GM18499 (cell line): ENCODE data around the gene RAD51AP1.

ENCODE experiments used
- ATAC-seq: cut with Tn5 transposase; IDR thresholded peaks from one replicate; pipeline ENCODE4 v1.9.1; 2021; ENCODE audit warnings: moderate number of reproducible peaks; ENCODE audit not compliant: insufficient read depth, unreplicated experiment

RAD51AP1 gene

DNA sequence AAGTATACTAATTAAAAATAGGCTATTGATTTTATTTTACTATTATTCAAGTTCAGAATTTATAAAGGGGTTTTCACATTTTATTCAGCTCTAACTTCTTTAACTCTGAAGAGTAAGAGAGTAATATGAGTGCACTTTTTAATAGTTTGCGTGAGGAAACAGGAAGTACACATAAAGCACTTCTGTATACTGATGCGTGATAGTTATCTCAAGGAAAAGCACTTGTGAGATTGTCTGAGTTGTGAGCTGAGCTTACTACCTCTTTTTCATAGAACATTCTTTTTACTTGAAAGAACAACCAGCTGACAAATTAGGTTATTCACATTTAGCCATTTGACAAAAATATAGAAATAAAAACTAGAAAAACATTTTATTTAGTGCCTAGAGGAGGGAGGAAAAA is 1.9 kb downstream of the RAD51AP1 start:
- no peak for ATAC-seq

DNA sequence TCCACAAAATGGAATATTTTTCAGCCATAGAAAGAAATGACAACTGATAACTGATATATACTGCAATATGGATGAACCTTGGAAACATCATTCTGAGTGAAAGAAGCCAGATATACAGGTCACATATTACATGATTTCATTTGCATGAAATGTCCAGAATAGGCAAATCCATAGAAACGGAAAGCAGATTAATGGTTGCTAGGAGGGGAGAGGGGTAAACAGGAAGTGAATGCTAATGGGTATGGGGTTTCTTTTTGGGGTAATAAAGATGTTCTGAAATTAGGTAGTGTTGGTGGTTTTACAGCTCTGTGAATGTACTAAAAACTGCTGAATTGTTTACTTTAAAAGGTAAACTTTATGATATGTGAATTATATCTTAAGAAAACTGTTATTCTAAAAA is 6.5 kb downstream of the RAD51AP1 start:
- ATAC-seq: no peak

DNA sequence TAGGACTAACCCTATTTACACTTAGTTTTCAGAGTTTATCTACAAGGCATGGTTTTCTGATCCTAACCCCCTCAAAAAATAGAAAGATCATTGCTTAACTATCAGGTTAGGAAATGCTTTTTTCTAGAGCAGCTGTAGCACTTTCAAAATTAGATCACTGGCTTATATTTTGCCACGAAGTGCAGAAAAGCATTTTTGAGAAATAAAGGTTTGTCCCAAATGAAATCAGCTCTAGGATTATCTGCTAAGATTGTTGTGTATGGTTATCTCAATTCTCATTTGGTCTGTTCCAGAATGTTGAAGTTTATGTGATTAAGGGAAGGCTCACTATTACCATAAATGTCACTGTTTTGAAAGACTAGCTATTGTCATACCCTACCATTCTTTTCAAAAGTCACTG is 13.5 kb downstream of the RAD51AP1 start:
- no peak for ATAC-seq

DNA sequence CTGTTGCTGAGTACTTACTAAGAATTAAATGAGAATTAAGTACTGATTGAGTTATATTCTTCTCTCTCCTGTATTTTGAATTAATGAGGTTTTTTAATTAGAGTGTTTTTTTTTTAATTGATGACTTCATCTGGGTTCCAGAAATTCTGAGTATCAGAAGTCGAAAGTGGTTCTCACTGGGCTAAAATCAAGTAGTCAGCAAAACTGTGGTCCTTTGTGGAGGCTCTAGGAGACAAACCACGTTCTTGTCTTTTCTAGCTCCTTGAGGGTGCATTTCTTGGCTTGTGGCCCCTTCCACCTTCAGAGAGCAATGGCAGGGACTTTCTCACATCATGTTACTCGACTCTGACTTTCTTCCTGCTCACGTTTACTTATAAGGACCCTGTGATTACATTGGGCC is 15.3 kb downstream of the RAD51AP1 start:
- ATAC-seq: no peak

DNA sequence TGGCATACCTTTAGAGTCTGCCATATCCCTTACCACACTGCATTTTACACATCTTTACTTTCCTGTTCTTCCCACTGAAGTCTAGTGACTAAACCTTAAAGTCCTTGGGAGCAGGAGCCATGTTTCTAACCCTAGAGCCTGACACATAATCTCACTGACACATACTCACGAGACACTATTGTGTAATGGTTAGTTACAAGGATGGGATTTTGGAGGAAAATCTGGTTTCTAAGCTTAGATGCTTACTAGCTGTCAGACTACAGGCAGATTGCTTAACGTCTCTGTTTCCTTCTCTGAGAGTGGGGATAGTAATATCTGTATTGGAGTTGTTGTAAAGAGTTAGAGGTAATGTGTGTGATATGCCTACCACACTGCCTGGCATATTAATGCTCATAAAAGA is 17.1 kb downstream of the RAD51AP1 start:
- no peak for ATAC-seq

DNA sequence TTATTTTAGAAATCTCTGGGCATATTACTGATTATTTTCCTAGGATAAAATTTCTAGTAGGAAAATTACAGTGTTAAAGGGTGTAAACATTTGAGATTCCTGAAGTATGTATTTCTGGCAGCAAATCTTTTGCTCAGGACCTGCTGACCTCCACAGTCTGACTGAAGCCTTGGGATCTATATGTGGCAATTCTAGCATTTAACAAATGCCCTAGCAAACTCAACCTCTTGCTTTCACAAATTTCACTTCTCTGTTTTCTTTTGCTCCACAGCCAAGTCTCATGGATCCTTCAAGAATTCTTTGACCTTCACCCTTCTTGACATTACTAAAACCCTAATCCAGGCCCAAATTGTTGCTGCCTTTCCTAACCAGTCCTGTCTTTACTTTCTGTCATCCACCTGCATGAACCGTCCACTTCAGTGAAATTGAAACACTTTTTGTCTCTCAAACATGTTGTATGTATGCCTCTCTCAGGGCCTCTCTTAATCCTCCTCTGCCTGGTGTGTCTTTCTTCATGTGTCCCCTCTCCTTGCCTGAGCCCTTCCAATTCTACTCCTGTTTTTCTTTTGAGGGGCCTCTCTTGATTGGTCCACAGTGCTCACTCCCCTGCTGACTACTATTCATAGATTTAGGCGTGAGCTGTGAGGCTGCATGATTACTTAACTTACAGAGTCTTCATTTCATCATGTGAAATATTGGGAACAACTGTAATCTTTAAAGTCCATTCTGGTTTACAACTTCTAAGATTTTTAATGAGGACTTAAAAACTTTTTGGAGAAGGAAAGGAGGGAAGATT is 18.2 kb downstream of the RAD51AP1 start:
- ATAC-seq: no peak

DNA sequence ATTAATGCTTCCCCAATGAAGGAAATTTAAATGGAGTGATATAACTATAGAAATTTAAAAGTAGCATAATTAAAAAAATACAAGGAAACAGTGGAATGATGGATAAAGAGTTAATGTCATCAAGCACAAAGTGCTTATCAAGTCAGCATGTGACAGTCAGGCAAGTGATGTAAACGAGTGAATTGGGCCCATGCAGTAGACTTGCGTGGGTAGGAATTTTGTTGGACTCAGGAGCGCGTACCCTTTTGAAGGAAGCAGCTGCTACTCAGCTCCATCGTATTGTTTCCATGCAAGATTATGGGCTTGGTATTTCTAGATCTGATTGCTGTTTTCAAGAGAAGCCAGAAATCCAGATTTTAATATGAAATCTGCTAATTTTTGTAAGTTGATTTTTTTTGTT is 18.9 kb downstream of the RAD51AP1 start:
- no peak for ATAC-seq

DNA sequence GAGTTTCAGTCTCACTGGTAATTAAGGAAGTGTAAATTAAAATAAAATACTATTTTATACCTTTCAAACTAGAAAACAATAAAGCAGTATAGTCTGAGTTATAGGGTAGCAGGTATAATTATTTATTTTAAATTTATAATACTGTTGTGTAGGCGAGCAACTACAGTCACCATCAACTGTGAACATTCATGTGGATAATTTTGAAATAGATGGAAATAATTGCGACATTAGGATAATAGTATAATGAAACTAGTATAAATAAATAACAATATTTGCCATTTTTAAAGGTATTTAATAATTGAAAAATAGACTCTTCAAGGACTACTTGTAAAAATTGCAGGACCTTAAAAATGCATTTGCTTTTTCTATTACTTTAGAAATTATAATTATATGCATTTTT is 19.5 kb downstream of the RAD51AP1 start:
- ATAC-seq: no peak

DNA sequence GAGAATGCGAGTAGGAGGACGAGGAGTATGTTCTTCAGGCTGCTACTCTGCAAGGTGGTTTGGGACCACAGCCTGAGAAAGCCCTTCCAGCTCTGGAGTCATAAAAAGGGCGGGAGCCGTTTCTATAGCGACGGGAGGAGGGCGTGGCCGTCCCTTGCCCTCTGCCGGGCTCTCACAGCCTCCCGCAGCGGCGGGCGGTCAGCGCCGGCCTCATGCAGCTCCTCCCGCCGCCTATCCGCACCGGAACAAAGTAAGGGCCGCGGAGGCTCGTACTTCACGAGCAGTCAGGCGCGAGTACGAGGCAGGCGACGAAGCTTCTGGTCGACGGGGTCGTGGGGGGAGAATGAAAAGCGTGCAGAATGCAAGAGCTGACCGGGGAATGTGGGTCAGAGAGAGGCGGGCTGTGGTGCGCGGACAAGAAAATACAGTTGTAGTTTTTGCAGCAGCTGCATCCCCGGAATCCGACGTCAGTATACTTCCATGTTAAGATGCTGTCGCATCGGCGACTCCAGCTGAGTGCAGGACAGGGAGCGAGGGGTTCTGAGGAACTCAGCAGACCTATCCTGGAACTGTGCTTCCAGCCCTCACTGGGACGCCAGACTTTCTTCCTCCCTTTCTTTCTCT is 23.5 kb downstream of the RAD51AP1 start, which contains the start of gene DYRK4:
DYRK4 (plus strand) TSS at position 175 of the 624 bp plus-strand sequence; CDS start at position 213, 38 bp downstream.
- ATAC-seq: no peak

DNA sequence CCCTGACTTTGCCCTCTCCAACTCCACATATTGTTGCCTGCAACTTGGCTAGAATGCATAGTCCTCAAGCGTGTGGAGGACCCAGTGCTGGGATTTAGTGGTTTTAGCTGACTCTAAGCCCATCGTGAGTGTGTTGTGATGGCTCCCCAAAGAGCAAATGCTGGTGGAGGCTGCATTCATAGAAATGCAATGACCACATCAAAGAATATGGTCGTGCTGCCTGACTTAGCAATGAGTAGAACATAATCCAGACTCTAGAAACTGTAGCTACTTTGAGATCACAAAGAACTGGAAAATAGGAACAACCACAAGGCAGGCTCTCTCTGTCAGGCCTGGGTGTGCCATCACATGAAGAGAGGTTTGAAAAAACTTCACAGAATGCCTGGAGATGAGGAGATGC is 24.6 kb downstream of the RAD51AP1 start:
- ATAC-seq: no peak

DNA sequence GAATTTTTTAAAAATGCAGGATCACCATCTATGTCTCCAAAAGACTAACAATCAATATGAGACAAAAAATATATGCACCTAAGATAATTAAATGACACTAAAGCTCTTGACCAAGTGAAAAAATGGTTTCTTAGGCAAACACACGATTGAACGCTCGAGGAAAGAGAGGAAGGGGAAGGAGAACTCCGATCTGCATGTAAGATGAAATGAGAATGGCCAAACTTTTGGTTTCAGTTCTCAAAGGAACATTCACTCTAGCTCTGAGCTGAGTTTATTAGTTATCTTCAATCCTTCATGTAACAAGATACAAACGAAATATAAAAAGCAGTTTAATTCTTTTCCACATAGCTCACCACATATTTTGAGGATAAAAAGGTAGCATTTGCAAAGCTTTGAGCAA is 26.1 kb downstream of the RAD51AP1 start:
- ATAC-seq: no peak

DNA sequence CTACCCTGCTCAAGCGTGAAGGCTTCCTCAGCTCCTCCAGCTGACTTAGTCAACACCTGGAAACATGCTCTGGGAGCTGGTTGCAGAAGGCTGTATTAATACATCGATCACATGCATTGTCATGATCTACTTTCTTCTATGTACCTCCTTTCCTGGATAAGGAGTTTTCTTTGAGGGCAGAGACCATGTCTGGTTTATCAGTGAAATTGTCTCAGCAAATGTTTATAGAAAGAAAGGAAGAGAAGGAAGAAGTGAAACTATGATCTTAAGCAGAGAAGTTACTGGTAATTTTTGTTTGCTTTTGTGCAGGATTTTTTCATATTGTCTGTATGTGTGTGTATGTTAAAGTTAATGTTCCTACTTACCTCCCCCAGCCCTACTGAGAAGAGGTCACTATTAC is 27.8 kb downstream of the RAD51AP1 start:
- ATAC-seq: no peak

DNA sequence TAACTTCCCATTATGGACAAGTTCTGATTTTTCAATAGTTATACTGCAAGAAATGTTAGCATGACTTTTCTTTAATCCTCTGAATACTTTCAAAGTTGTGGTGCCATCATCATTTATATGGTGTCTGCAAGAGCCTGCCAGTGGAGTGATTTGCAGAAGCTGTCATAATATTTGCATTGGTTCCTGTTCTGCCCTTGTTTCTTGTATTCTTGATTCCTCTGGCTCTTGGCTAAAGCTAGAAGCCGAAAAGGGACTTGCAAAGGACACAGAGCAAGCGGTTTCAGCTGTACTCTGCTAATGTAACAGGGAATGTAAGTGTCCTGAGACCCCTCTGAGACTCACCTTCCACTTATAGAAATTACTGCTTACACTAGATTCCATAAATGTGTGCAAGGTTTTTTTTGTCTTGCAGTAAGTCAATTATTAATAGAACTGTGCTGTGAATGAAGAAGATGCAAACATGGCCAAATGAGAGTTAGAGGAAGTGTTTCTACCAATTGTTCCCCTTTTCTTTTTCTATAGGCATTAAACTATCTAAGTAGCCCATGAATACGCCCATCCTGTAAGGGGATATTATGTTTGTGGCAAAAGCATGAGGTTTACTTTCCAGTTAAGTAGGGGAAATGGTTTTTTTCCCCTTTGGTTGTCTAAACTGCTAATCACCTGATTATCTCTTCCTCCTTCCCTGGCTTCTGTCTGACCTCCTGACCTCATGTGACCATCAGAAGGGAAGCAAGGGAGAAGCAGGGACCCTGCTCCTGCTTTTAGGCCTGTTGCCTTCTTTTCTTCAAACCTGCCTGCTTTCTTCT is 28.6 kb downstream of the RAD51AP1 start:
- ATAC-seq: no peak

DNA sequence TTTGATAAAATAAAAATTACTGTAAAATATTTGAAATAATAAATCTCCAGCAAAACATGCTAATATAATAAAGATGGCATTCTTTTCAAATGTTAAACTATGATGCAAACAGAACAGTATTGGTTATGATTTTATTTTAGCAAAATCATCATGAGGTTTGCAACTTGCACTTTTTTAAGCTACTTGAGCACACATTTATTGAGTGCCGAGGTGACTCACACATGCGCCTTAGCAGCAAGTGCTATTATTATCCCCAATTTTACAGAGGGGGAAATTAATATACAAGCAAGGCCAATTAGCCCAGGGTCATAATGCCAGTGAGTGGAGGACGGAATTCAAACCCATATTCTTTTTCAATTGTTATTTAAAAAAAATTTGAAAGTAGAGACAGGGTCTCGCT is 30.6 kb downstream of the RAD51AP1 start:
- no peak for ATAC-seq

DNA sequence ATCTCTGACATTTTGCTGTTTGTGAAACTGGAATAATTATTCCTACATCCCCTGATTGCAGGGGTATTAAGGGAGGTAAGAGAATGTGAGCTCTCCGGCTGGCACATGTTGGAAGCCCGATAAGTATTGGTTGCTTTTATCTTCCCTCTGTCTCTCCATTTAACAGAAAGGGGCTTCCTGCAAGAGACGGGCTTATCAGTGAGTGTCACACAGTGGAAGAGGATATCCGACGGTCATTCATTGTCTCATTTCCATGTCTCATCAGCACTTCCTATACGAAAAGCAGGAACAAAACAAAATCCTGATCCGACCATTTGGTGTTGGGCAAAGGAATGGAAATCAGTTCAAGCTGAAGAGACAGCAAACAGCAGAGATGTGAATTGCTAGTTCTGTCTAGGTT is 34.0 kb downstream of the RAD51AP1 start:
- ATAC-seq: no peak

DNA sequence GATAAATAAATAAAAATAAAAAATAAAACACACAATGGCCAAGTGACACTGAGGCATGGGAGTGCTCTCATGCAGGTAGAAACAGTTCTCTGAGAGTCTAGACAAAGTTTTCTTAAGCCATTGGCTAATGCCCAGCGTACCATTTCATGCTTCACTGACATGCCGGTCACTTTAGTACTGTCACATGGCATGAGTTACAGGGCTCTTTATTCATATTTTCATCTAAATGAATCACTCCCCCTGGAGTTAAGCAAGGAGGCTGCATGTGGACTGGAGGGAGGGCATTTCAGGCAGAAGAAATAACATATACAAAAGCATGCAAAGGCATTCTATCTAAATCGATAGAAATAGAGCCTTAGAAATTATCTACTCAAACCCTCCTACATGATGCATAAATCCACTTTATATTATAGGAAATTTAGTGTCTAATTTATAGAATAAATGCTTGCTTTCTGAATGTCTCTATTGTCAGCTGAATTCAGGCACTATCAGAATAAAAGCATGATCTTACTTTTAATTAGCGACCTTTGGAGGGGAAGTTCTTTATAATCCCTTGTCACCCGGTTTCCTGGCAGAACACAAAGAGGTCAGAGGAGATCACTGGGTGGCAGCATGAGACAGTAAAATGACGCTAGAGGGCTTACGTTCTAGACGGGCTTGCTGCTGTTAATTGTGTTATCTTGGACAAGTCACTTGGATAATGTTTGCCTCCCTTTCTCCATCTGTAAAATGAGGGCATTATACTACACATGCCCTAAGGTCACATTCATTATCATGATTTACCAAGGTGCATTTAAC is 40.8 kb downstream of the RAD51AP1 start:
- ATAC-seq: no peak

DNA sequence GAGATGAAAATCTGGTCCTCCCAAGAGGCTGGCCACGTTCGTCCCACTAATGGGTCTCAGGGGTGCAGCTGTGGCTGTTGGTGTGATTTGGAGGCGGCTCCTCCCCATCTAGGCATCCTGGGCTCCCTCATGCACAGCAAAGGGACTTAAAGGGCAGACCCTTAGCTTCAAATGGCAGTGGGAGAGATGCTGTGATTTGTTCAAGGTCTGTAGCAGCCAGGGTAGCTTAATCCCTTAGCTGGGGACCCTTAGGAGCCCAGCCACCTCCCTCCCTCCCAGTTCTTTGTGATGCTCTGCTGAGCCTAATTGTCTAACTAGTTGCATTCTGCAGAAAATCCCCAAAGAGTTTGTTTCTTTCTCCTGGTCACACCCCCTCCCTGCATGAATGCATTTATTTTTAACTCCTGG is 41.6 kb downstream of the RAD51AP1 start:
- no peak for ATAC-seq

DNA sequence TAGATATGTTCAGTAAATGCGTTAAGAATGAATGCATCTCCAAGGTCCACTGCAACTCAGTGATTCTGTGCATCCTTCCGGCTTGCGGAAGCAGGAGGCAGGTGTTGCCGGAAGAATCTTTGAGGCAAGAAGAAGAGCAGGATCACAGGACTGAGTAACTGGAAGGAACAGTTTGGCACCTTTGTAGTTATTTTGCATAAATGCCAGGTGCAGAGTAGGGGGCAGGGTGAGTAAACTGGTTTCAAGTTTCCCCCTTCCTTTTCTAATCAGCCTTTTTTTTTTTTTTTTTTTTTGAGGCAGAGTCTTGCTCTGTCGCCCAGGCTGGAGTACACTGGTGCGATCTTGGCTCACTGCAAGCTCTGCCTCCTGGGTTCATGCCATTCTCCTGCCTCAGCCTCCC is 45.6 kb downstream of the RAD51AP1 start:
- ATAC-seq: no peak

DNA sequence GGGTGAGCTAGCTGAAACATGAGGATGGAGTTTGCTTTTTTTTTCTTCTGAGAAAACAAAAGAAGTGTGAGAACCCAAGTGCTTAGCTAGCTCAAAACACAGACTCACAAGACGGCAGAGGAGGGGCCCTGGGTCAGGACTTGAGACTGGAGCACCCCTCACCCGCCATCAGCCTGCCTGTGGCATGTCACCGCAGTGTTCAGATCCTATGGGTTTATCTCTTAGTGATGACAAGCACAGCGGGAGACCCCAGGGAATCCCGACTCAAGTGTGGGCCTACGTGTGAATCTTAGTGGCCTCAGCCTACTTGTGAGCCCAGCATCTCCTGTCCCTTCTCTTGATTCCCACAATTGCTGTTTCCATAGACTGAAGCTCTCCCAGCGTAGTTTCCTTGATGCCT is 46.2 kb downstream of the RAD51AP1 start:
- ATAC-seq: no peak

DNA sequence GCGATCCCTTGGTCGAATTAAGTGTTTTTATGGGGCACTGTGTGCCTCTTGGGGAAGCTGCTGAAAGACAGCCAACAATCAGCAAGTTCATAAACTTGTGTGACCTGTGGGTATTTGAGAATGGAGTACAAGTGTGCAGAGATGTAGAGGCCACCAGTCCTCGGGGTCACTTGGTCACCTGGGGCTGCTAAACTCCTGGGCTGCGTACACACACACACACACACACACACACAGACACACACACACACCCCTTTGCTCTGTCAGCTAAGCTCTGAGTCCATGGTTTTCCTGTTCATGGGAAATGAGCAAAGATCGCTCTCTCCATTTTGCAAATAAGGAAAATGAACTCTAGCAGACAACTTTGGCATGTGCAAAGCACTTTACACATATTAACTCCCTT is 47.8 kb downstream of the RAD51AP1 start:
- no peak for ATAC-seq
